PC-3 (cell line): ENCODE data around the gene EFHC1.
"Not testable (repeated sequence)": the region's sequence is repeated elsewhere in the genome, so short reads cannot be mapped to it uniquely, and the experiment has no call there.

Experiments
- EZH2 ChIP-seq: fragments of 300-600 bp; sonication (generic); IDR thresholded peaks from one replicate; pipeline ENCODE4 v1.6.1; 2017; ENCODE audit warnings: antibody characterized with exemption, mild to moderate bottlenecking, low read length; ENCODE audit not compliant: unreplicated experiment
- EZH2phosphoT487 ChIP-seq: fragments of 300-600 bp; sonication (generic); IDR thresholded peaks from 2 replicates; pipeline ENCODE4 v1.6.1; 2018; ENCODE audit warnings: mild to moderate bottlenecking, antibody characterized with exemption, low read length, borderline replicate concordance
- TF ChIP-seq, protein P1 (sequence below): fragments of 300-600 bp; sonication (generic); conservative IDR thresholded peaks from 2 replicates; pipeline ENCODE4 v1.5.1; 2017; ENCODE audit warnings: antibody characterized with exemption, low read depth, mild to moderate bottlenecking, low read length

GRCh38 chr6:52461194-52461593, 41.1 kb downstream of the EFHC1 start:
- TF ChIP-seq, protein P1, sequence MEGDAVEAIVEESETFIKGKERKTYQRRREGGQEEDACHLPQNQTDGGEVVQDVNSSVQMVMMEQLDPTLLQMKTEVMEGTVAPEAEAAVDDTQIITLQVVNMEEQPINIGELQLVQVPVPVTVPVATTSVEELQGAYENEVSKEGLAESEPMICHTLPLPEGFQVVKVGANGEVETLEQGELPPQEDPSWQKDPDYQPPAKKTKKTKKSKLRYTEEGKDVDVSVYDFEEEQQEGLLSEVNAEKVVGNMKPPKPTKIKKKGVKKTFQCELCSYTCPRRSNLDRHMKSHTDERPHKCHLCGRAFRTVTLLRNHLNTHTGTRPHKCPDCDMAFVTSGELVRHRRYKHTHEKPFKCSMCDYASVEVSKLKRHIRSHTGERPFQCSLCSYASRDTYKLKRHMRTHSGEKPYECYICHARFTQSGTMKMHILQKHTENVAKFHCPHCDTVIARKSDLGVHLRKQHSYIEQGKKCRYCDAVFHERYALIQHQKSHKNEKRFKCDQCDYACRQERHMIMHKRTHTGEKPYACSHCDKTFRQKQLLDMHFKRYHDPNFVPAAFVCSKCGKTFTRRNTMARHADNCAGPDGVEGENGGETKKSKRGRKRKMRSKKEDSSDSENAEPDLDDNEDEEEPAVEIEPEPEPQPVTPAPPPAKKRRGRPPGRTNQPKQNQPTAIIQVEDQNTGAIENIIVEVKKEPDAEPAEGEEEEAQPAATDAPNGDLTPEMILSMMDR = not testable (repeated sequence)
- not testable (repeated sequence) for TF ChIP-seq EZH2, EZH2phosphoT487
